ENCODE results near the gene KIZ.
A peak's percentile ranks its signal among the peaks of the same experiment; 100 is the strongest.

DNA sequence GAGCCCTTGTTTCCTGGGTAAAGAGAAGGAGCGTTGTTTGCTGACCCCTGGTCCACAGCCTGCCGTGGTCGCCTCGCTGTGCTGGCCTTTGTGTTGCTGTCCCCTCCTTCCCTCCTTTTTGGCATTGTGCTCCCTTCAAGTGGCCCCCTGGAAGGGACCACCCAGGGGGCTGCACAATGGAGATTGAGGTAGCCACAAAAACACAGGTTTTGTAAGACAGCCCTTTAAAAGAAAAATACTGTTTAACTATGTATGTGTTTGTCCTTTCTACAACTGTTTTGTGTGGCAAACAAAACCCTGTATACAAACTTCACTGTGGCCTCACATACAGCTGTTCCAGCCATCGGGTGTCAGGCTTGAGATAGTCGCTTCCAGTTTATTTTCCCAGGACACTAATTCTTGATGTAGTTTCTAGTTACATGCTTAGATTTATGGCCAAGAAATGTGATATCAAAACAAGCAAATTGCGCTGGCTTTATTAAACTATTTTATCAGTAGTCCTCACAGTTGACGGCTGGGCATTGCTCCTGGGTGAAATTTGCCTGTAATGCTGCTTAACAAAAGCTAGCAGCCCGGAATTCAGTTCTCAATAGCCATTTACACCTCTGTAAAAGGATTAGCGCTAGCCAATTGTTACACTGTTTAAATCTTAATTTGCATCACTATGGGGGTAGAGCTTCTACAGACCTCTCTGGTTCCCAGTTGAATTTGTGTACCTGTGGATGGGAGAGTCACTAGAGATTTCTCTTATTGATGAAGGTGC, 64.1 kb downstream of the KIZ start:
- TF ChIP-seq CTCF (IDR thresholded peaks at IDR 0.05) (no peak), CREB1 (CRISPR knock-in tag; IDR thresholded peaks at IDR 0.05) (no peak), ZNF138 (CRISPR knock-in tag; conservative IDR thresholded peaks at IDR 0.05) (no peak), JUN (CRISPR knock-in tag; IDR thresholded peaks at IDR 0.05) (no peak), SP1 (CRISPR knock-in tag; conservative IDR thresholded peaks at IDR 0.05) (peak; percentile 53), MAX (CRISPR knock-in tag; IDR thresholded peaks at IDR 0.05) (peak; percentile 56; the same call in 1 of the 2 replicates), RELA (CRISPR knock-in tag; IDR thresholded peaks at IDR 0.05; ENCODE audit: borderline replicate concordance) (no peak), FOXK1 (CRISPR knock-in tag; IDR thresholded peaks at IDR 0.05) (peak; percentile 74; the same call in 1 of the 2 replicates), TCF7 (CRISPR knock-in tag; IDR thresholded peaks at IDR 0.05; ENCODE audit: low read depth) (no peak), FOXJ3 (CRISPR knock-in tag; IDR thresholded peaks at IDR 0.05; ENCODE audit: borderline replicate concordance) (no peak), CREM (CRISPR knock-in tag; IDR thresholded peaks at IDR 0.05) (no peak)
- TF ChIP-seq, protein P1, sequence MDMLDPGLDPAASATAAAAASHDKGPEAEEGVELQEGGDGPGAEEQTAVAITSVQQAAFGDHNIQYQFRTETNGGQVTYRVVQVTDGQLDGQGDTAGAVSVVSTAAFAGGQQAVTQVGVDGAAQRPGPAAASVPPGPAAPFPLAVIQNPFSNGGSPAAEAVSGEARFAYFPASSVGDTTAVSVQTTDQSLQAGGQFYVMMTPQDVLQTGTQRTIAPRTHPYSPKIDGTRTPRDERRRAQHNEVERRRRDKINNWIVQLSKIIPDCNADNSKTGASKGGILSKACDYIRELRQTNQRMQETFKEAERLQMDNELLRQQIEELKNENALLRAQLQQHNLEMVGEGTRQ (CRISPR knock-in tag; IDR thresholded peaks at IDR 0.05) = no peak
- TF ChIP-seq, protein P2, sequence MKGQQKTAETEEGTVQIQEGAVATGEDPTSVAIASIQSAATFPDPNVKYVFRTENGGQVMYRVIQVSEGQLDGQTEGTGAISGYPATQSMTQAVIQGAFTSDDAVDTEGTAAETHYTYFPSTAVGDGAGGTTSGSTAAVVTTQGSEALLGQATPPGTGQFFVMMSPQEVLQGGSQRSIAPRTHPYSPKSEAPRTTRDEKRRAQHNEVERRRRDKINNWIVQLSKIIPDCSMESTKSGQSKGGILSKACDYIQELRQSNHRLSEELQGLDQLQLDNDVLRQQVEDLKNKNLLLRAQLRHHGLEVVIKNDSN (CRISPR knock-in tag; IDR thresholded peaks at IDR 0.05) = no peak
- TF ChIP-seq, protein P3, sequence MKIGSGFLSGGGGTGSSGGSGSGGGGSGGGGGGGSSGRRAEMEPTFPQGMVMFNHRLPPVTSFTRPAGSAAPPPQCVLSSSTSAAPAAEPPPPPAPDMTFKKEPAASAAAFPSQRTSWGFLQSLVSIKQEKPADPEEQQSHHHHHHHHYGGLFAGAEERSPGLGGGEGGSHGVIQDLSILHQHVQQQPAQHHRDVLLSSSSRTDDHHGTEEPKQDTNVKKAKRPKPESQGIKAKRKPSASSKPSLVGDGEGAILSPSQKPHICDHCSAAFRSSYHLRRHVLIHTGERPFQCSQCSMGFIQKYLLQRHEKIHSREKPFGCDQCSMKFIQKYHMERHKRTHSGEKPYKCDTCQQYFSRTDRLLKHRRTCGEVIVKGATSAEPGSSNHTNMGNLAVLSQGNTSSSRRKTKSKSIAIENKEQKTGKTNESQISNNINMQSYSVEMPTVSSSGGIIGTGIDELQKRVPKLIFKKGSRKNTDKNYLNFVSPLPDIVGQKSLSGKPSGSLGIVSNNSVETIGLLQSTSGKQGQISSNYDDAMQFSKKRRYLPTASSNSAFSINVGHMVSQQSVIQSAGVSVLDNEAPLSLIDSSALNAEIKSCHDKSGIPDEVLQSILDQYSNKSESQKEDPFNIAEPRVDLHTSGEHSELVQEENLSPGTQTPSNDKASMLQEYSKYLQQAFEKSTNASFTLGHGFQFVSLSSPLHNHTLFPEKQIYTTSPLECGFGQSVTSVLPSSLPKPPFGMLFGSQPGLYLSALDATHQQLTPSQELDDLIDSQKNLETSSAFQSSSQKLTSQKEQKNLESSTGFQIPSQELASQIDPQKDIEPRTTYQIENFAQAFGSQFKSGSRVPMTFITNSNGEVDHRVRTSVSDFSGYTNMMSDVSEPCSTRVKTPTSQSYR (CRISPR knock-in tag; IDR thresholded peaks at IDR 0.05) = no peak
